K562 (cell line): ENCODE results near the gene PPL. TPM values are rescaled to one million over a fixed set of nuclear protein-coding genes. Genes with fewer than 3 reads are reported as not detected.

ENCODE experiments used
- MTA3 ChIP-seq: fragments of 450-650 bp; formaldehyde crosslinking; IDR thresholded peaks from 2 replicates; pipeline ENCODE4 v1.6.1; 2017; ENCODE audit warnings: mild to moderate bottlenecking, borderline replicate concordance
- SMARCA4 ChIP-seq: fragments of 450-650 bp; IDR thresholded peaks from 2 replicates; pipeline ENCODE4 v1.6.1; 2016
- TOE1 ChIP-seq, 2 experiments: fragments of 450-650 bp in 1 of 2; sonication (generic) in 1 of 2; formaldehyde crosslinking in 1 of 2; IDR thresholded peaks; 2 replicates each; pipeline versions ENCODE4 v1.7.1 to v1.8.0; 2016 to 2022; ENCODE audit warnings: borderline replicate concordance in 2 of 2, mild to moderate bottlenecking in 2 of 2, antibody characterized with exemption in 1 of 2, inconsistent platforms in 1 of 2, low read depth in 1 of 2, missing genetic modification reagents in 1 of 2, moderate library complexity in 1 of 2
- polyA plus RNA-seq, 8 experiments: library from polyadenylated mRNA; depleted of rRNA in 4 of 8; stranded (reverse) in 5 of 8; unstranded in 3 of 8; fragments of >200 nt; fragmentation: Nextera tagmentation in 2 of 8; fragmentation: Illumina TruSeq in 1 of 8; extraction: Ambion mirVana in 2 of 8; extraction: Trizol in 1 of 8; gene quantifications; 2 replicates each; pipeline versions ENCODE4 v1.2.1 to v1.2.3, GENCODE V29; 2011 to 2014; ENCODE audit warnings: inconsistent platforms in 1 of 8, missing spikeins in 1 of 8
- total RNA-seq, 7 experiments: library from RNA; depleted of rRNA in 6 of 7; stranded (reverse); fragments of >200 nt in 6 of 7; fragmentation: Illumina TruSeq in 2 of 7; extraction: Trizol in 2 of 7; gene quantifications; 2 replicates each; pipeline versions ENCODE4 v1.2.1 to v1.2.3, GENCODE V29; 2011 to 2021; ENCODE audit warnings: low replicate concordance in 1 of 7
- TF ChIP-seq, protein P1 (sequence below): sonication (generic); formaldehyde crosslinking; IDR thresholded peaks from 2 replicates; pipeline ENCODE4 v1.8.0; 2022; ENCODE audit warnings: missing genetic modification reagents, mild to moderate bottlenecking, borderline replicate concordance

Gene PPL
- total and polyA plus RNA-seq, 9 of the 15 experiments (the other 6 are each of a cell fraction or from before 2014, with no cell fraction given), result 0.01 to 0.15 (median 0.07) TPM; not detected in 3

- TF ChIP-seq, protein P1, sequence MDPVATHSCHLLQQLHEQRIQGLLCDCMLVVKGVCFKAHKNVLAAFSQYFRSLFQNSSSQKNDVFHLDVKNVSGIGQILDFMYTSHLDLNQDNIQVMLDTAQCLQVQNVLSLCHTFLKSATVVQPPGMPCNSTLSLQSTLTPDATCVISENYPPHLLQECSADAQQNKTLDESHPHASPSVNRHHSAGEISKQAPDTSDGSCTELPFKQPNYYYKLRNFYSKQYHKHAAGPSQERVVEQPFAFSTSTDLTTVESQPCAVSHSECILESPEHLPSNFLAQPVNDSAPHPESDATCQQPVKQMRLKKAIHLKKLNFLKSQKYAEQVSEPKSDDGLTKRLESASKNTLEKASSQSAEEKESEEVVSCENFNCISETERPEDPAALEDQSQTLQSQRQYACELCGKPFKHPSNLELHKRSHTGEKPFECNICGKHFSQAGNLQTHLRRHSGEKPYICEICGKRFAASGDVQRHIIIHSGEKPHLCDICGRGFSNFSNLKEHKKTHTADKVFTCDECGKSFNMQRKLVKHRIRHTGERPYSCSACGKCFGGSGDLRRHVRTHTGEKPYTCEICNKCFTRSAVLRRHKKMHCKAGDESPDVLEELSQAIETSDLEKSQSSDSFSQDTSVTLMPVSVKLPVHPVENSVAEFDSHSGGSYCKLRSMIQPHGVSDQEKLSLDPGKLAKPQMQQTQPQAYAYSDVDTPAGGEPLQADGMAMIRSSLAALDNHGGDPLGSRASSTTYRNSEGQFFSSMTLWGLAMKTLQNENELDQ, result no peak
- TF ChIP-seq TOE1 (IDR thresholded peaks at IDR 0.05; ENCODE audit: borderline replicate concordance), result no peak
- TF ChIP-seq TOE1 (CRISPR knock-in tag; IDR thresholded peaks at IDR 0.05; ENCODE audit: borderline replicate concordance, low read depth), result no peak
- TF ChIP-seq SMARCA4, result no peak
- no peak for TF ChIP-seq MTA3
These were observed 1.1 kb upstream of the PPL start (continued) for GRCh38 chr16:4937782-4938682.
